ENCODE data around the gene ENPP6.

GRCh38 chr4:184189966-184190365 lies 27.7 kb downstream of the ENPP6 start:
- TF ChIP-seq GATA2 (IDR thresholded peaks at IDR 0.05; ENCODE audit: low read depth, low read length) = no peak
- no peak for TF ChIP-seq GATA3 (IDR thresholded peaks at IDR 0.05; ENCODE audit: low read depth, low read length)
